Left ventricle myocardium inferior (tissue), 1 donor: ENCODE measurements around the gene MAP1S. TPM values are rescaled to one million over a fixed set of nuclear protein-coding genes. Genes with fewer than 3 reads are reported as not detected.

Source experiments
- DNase-seq: peaks from one replicate; pipeline ENCODE4 v3.0.0-alpha.2; 2020
- H3K27ac ChIP-seq: fragments of 200-600 bp; replicated peaks from 2 replicates; pipeline ENCODE4 v1.8.0; 2021
- H3K27me3 ChIP-seq: fragments of 200-600 bp; 2 replicates; pipeline ENCODE4 v1.8.0; 2021; ENCODE audit warnings: low read depth
- H3K36me3 ChIP-seq: fragments of 200-600 bp; 2 replicates; pipeline ENCODE4 v1.8.0; 2021
- H3K4me1 ChIP-seq: fragments of 200-600 bp; 2 replicates; pipeline ENCODE4 v1.8.0; 2021
- H3K4me3 ChIP-seq: fragments of 200-600 bp; 2 replicates; pipeline ENCODE4 v1.8.0; 2021; ENCODE audit warnings: mild to moderate bottlenecking, moderate library complexity
- H3K9me3 ChIP-seq: fragments of 200-600 bp; replicated peaks from 2 replicates; pipeline ENCODE4 v1.8.0; 2021
- intact Hi-C: fragments of 100-400 bp; cut with micrococcal nuclease; formaldehyde crosslinking; loops from one replicate; pipeline ENCODE4 v1.11.0; 2022
- total RNA-seq: library from RNA; stranded (reverse); fragmentation: NEBNext Ultra II Directional; extraction: Animal tissue kit (Norgen Biotek cat#: 25700); gene quantifications from one replicate; pipeline ENCODE4 v1.2.1, GENCODE V29; 2021
- TF ChIP-seq, protein P1 (sequence below): fragments of 200-600 bp; IDR thresholded peaks from 2 replicates; pipeline ENCODE4 v1.8.0; 2021; ENCODE audit warnings: antibody characterized with exemption, mild to moderate bottlenecking, borderline replicate concordance
- donor health status: DM: no; HTN: yes; CAD: no; lungs with severe emphysema.

MAP1S gene
- total RNA-seq, 1 donor from 2014 or later, result 21.4 TPM

DNA sequence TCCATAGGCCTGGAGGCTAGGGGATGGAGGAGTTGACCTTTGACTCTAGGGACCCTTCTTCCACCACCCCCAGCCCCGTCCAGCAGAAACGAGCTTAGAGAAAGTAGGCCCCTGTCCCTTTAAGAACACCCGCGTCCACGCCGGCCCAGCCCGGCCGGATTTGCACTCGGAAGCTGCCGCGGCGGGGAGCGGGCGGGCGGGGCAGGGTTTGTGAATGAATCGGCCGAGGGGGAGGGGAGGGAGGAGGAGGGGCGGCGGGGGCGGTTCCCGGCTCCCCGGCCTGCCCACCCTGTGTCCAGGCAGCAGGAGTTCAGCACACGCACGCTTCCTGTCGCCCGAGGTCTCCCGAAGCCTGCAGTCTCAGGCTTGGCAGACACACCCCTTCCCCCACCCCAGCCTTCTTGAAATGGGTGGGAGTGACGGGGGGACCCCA is 32.7 kb upstream of the MAP1S start:
- Histone ChIP-seq H3K27me3 (peaks cover 94% of the 10 kb centered on the region), H3K9me3 (no peaks in the 10 kb centered on the region), H3K36me3 (no peaks in the 10 kb centered on the region), H3K4me3 (peak overlapping the region; percentile 46), H3K27ac (peak overlapping the region; percentile 33), H3K4me1 (peaks cover 30% of the 10 kb centered on the region)
- TF ChIP-seq, protein P1, sequence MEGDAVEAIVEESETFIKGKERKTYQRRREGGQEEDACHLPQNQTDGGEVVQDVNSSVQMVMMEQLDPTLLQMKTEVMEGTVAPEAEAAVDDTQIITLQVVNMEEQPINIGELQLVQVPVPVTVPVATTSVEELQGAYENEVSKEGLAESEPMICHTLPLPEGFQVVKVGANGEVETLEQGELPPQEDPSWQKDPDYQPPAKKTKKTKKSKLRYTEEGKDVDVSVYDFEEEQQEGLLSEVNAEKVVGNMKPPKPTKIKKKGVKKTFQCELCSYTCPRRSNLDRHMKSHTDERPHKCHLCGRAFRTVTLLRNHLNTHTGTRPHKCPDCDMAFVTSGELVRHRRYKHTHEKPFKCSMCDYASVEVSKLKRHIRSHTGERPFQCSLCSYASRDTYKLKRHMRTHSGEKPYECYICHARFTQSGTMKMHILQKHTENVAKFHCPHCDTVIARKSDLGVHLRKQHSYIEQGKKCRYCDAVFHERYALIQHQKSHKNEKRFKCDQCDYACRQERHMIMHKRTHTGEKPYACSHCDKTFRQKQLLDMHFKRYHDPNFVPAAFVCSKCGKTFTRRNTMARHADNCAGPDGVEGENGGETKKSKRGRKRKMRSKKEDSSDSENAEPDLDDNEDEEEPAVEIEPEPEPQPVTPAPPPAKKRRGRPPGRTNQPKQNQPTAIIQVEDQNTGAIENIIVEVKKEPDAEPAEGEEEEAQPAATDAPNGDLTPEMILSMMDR, result no peak
- peak; percentile 41 for DNase-seq
- intact Hi-C loops, result no loop called here

DNA sequence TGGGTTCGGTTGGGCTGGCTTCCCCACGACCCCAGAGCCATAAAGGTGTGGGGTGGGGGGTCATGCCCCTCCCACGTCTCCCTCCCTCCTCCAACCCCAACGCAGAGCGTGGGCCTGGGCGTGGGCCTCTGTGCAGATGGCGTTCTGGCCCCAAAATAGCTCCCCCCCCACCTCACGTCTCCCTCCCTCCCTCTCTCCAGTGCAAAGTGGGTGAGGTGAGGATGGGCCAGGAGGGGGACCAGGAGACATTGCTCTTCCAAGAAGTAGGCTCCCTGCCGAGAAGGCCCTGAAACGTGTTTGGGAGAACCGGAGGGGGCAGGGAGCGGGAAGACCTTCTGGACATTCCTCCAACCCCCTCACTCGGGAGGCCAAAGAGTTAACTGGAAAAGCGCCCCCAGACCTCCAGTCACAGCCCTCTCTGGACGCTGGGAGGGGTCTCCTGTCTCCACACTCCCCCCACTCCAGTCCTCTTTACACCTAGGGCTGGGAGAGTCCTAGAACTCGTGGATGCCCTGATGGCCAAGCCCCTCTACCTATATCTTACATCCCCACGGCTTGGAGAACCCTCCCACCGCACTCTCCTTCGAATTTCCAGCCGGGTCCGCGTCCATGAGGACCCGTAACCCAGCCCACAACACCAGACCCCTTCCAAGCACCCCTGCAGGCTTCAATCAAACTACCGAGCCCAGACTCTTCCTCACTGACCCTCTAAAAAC is 32.0 kb upstream of the MAP1S start:
- Histone ChIP-seq H3K9me3 (no peaks in the 10 kb centered on the region), H3K27ac (no peak overlapping the region), H3K36me3 (no peaks in the 10 kb centered on the region), H3K4me1 (peaks cover 30% of the 10 kb centered on the region), H3K4me3 (peak overlapping the region; percentile 46), H3K27me3 (peaks cover 97% of the 10 kb centered on the region)
- intact Hi-C loops, result no loop called here
- TF ChIP-seq, protein P1, result no peak
- no peak for DNase-seq

DNA sequence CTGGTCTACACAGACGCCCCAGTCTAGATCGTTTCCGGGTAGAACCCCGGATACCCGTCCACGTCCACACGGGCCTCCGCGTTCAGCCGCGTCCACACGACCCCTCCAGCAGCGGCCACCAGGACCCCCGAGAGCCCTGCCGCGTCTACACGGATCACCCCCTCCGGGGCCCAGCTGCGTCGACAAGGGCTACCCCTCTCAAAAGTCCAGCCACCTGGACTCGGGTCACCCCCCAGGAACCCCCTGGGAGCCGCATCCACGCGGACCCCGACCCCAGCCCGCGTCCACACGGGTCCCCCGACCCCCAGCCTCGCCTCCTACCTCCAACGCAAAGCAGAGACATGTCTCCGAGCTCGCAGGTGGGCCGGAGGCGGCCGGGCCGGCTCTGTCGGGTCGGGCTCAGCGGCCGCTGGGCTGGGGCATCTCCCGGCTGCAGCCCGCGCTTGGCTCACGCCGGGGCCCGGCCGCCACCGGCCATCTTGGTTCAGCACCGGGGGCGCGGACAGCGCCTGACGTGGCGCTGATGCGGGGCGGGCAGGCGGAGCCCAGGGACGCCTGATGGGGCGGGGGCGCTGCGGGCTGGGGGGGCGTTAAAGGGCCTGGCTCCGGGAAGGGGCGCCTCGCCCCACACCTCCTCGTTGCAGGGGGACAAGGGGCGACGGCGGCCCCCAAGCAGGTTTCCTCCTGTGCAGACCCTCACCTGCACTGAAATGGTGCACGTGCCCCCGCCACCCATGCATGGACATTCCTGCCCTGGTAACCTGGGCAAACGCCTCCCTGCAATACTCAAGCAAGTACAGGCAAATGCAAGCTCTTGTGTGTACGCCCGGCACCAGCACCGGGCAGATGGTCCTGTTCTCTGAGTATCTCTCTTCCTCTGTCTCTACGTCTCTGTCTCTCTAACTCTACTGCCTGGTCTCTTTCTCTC is 31.2 kb upstream of the MAP1S start, which contains the start of gene UNC13A:
UNC13A (minus strand) TSS at position 498 of the 928 bp plus-strand sequence; CDS start at position 343, 155 bp downstream.
- peaks cover 30% of the 10 kb centered on the region for H3K4me1 ChIP-seq
- H3K36me3 ChIP-seq, result no peaks in the 10 kb centered on the region
- no peaks in the 10 kb centered on the region for H3K9me3 ChIP-seq
- DNase-seq, result peak; percentile 40
- TF ChIP-seq, protein P1, result no peak
- H3K4me3 ChIP-seq, result peak within 1 kb of the TSS; percentile 37
- H3K27ac ChIP-seq, result no peak within 1 kb of the TSS
- peaks cover 96% of the 10 kb centered on the region for H3K27me3 ChIP-seq
- intact Hi-C loops, result no loop called here

DNA sequence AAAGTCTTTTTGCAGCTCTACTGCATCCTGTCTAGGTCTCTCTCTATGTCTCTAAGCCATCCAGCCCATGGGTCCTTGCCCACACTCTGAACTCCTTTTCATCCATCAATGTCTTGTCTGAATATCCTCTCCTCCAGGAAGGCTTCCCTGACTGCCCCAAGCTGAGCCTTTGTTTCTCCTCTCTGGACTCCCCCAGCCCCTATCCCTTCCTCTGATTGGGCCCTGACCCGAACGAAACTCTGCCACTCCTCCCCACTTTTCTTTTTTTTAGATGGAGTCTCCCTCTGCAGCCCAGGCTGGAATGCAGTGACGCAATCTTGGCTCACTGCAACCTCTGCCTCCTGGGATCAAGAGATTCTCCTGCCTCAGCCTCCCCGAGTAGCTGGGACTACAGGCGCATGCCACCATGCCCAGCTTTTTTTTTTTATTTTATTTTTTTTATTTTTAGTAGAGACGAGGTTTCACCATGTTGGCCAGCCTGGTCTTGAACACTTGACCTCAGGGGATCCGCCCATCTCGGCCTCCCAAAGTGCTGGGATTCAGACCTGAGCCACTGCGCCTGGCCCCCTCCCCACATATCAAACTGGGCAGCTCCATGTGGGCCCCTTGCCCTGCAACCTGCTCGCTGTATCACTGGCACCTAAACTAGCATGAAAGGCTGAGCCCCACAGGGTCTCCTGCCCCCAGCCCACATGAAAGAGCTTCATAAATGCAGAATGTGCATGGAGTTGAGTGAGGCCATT is 30.3 kb upstream of the MAP1S start:
- no peaks in the 10 kb centered on the region for H3K36me3 ChIP-seq
- intact Hi-C loops, result no loop called here
- H3K4me3 ChIP-seq, result no peak overlapping the region
- no peak overlapping the region for H3K27ac ChIP-seq
- H3K4me1 ChIP-seq, result peaks cover 30% of the 10 kb centered on the region
- no peak for DNase-seq
- peaks cover 96% of the 10 kb centered on the region for H3K27me3 ChIP-seq
- TF ChIP-seq, protein P1, result no peak
- no peaks in the 10 kb centered on the region for H3K9me3 ChIP-seq

DNA sequence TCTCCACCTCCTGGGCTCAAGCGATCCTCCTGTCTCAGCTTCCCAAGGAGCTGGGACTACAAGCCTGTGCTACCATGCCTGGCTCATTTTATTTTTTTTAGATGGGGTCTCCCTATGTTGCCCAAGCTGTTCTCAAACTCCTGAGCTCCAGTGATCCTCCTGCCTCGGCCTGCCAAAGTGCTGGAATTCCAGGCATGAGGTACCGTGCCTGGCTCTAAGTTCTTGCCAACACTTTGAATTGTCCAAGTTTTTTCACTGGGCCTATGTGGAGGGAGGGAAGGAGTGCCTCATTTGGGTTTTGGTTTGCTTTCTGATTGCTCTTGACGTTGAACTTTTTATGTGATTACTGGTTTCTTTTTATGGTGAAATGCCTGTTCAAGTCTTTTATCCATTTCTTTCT is 26.7 kb upstream of the MAP1S start:
- no peak for DNase-seq
- TF ChIP-seq, protein P1, result no peak
- Histone ChIP-seq H3K27ac (no peak overlapping the region), H3K4me1 (peaks cover 11% of the 10 kb centered on the region), H3K36me3 (no peaks in the 10 kb centered on the region), H3K4me3 (no peak overlapping the region), H3K9me3 (no peaks in the 10 kb centered on the region), H3K27me3 (peaks cover 95% of the 10 kb centered on the region)
- intact Hi-C loops, result no loop called here
